DMS153 treated with DMSO at 0.1 percent for 48 hours (cell line): ENCODE results near the gene ARCN1.

Experiments used
- DNase-seq: peaks from one replicate; lab custom pipeline; 2025; ENCODE audit not compliant: unreplicated experiment; lab: John Stamatoyannopoulos, UW

Gene ARCN1

GRCh38 chr11:118635237-118635591 lies 63.0 kb downstream of the ARCN1 start:
- DNase-seq: no peak

GRCh38 chr11:118635642-118636041 lies 63.4 kb downstream of the ARCN1 start:
- no peak for DNase-seq

GRCh38 chr11:118636569-118637290 lies 64.5 kb downstream of the ARCN1 start:
- DNase-seq: no peak

- no peak for DNase-seq
Observed at GRCh38 chr11:118638726-118639125, 66.5 kb downstream of the ARCN1 start.

GRCh38 chr11:118639899-118640298 lies 67.7 kb downstream of the ARCN1 start:
- no peak for DNase-seq

GRCh38 chr11:118640332-118641154 lies 68.3 kb downstream of the ARCN1 start:
- peak; percentile 31 for DNase-seq

- DNase-seq: peak; percentile 75
Observed at GRCh38 chr11:118641397-118642019, 69.3 kb downstream of the ARCN1 start.

- no peak for DNase-seq
Observed at GRCh38 chr11:118643142-118643994, 71.2 kb downstream of the ARCN1 start.

- no peak for DNase-seq
Observed at GRCh38 chr11:118643995-118644345, 71.8 kb downstream of the ARCN1 start.

- no peak for DNase-seq
Observed at GRCh38 chr11:118644496-118644895, 72.3 kb downstream of the ARCN1 start.

- no peak for DNase-seq
Observed at GRCh38 chr11:118645066-118645715, 73.0 kb downstream of the ARCN1 start.

GRCh38 chr11:118646393-118646792 lies 74.2 kb downstream of the ARCN1 start:
- no peak for DNase-seq

GRCh38 chr11:118648291-118648690 lies 76.1 kb downstream of the ARCN1 start:
- no peak for DNase-seq

- no peak for DNase-seq
Observed at GRCh38 chr11:118649941-118650340, 77.7 kb downstream of the ARCN1 start.

- no peak for DNase-seq
Observed at GRCh38 chr11:118650366-118650765, 78.2 kb downstream of the ARCN1 start.

- DNase-seq: no peak
Observed at GRCh38 chr11:118651820-118652219, 79.6 kb downstream of the ARCN1 start.
